ENCODE data around the gene CYP4A22.
A peak's percentile ranks its signal among the peaks of the same experiment; 100 is the strongest.

- TF ChIP-seq EZH2 (IDR thresholded peaks at IDR 0.05), result peak; percentile 50
- TF ChIP-seq, protein P1, sequence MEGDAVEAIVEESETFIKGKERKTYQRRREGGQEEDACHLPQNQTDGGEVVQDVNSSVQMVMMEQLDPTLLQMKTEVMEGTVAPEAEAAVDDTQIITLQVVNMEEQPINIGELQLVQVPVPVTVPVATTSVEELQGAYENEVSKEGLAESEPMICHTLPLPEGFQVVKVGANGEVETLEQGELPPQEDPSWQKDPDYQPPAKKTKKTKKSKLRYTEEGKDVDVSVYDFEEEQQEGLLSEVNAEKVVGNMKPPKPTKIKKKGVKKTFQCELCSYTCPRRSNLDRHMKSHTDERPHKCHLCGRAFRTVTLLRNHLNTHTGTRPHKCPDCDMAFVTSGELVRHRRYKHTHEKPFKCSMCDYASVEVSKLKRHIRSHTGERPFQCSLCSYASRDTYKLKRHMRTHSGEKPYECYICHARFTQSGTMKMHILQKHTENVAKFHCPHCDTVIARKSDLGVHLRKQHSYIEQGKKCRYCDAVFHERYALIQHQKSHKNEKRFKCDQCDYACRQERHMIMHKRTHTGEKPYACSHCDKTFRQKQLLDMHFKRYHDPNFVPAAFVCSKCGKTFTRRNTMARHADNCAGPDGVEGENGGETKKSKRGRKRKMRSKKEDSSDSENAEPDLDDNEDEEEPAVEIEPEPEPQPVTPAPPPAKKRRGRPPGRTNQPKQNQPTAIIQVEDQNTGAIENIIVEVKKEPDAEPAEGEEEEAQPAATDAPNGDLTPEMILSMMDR (IDR thresholded peaks at IDR 0.05), result peak; percentile 97
- no peak for TF ChIP-seq EZH2phosphoT487 (IDR thresholded peaks at IDR 0.05)
These were observed 55.5 kb downstream of the CYP4A22 start for GRCh38 chr1:47192458-47193384.
